GM12864 (cell line): ENCODE measurements around the gene MRPL45.

Experiments used
- DNase-seq: peaks from one replicate; pipeline ENCODE4 v3.0.0-alpha.2; 2011; ENCODE audit warnings: low read depth
- H3K4me3 ChIP-seq: 2 replicates; pipeline ENCODE4 v1.5.1; 2011; ENCODE audit warnings: mild to moderate bottlenecking, low read depth, low read length, control low read depth
- CTCF ChIP-seq: IDR thresholded peaks from 2 replicates; pipeline ENCODE4 v1.5.1; 2011; ENCODE audit warnings: low read depth, mild to moderate bottlenecking, moderate library complexity, low read length, control low read depth, inconsistent platforms; ENCODE audit errors: missing control alignments

The MRPL45 gene

GRCh38 chr17:38339891-38340290, 42.9 kb downstream of the MRPL45 start:
- TF ChIP-seq CTCF, result no peak
- H3K4me3 ChIP-seq, result no peak overlapping the region
- DNase-seq, result no peak

- TF ChIP-seq CTCF, result no peak
- DNase-seq, result no peak
Observed at GRCh38 chr17:38341035-38341721, 44.2 kb downstream of the MRPL45 start.

GRCh38 chr17:38342886-38343607, 46.1 kb downstream of the MRPL45 start:
- TF ChIP-seq CTCF, result no peak
- no peak overlapping the region for H3K4me3 ChIP-seq
- no peak for DNase-seq

More at GRCh38 chr17:38341035-38341721, 44.2 kb downstream of the MRPL45 start:
- no peak overlapping the region for H3K4me3 ChIP-seq

GRCh38 chr17:38343608-38344419, 46.8 kb downstream of the MRPL45 start, which contains the start of gene GPR179:
Gene GPR179 (minus strand): TSS chr17:38343956. CDS start chr17:38343789, 167 bp downstream.
- TF ChIP-seq CTCF, result no peak
- no peak within 1 kb of the TSS for H3K4me3 ChIP-seq
- DNase-seq, result no peak

- no peak for DNase-seq
- H3K4me3 ChIP-seq, result no peak overlapping the region
- TF ChIP-seq CTCF, result no peak
Observed at GRCh38 chr17:38344420-38344745, 47.4 kb downstream of the MRPL45 start.

GRCh38 chr17:38345743-38346142, 48.8 kb downstream of the MRPL45 start:
- no peak for TF ChIP-seq CTCF
- DNase-seq, result no peak
- no peak overlapping the region for H3K4me3 ChIP-seq
